GM19238 (cell line): ENCODE results near the gene PGAP3.

Experiments used
- DNase-seq: peaks from one replicate; pipeline ENCODE4 v3.0.0; 2011; ENCODE audit warnings: low spot score; ENCODE audit not compliant: insufficient read length

Gene PGAP3

GRCh38 chr17:39672522-39673334, 15.1 kb downstream of the PGAP3 start:
- DNase-seq = no peak

DNA sequence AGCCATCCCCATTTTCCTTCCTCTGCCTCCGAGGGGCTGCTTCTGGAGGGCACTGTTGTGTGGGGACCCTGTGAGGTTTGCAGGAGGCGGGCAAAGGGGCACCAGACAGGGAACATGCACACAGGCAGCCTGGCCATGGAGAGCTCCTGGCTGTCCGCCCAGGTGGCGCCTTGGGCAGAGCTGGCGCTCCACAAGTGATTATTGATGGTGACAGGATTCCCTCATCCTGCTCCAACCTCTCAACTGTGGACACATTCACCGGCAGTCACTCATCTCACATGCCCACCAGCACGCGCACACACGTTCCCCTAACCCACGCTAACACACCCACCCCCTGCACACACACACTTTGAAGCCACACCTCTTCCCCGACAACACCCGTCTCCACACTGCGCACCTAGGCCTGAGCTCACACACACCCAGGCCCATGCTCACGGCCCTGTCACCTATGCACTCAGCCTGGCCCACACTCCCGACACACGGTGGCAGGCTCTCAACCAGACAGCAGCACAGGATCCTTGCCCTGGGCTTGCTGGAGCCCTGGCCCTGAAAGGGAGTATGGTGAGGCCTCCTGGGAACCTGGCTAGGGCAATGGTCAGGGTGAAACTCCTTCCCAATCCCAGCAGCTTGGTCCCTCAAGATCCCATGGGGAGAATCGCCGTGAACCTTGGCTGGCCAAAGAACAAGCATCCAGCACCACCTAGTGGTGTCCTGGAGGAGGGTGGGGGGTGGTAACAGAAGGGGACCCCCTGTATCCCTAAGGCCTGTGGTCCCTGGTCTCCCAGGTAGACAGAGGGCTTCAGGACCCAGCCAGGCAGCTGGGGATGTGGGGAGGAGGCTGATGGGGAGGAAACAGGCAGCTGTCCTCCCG, 16.0 kb downstream of the PGAP3 start:
- no peak for DNase-seq

DNA sequence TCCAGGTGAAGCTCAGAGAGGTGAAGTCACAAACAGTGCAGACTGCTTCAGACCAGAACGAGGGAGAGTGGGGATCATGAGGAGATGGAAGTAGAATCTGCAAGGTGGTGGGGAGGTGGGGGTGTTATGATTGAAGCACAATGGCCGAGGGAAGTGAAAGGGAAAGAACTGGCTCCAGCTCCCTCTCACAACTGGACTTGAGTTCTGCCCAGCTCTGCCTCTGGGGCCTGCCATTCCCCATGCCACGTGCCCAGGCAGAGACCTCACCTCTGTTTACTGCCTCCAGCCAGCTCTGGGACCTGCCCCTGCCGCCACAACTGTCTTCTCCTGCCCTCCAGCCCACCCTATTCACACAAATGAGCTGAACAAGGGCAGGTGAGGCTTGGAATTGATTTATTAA, 17.1 kb downstream of the PGAP3 start:
- DNase-seq = no peak

DNA sequence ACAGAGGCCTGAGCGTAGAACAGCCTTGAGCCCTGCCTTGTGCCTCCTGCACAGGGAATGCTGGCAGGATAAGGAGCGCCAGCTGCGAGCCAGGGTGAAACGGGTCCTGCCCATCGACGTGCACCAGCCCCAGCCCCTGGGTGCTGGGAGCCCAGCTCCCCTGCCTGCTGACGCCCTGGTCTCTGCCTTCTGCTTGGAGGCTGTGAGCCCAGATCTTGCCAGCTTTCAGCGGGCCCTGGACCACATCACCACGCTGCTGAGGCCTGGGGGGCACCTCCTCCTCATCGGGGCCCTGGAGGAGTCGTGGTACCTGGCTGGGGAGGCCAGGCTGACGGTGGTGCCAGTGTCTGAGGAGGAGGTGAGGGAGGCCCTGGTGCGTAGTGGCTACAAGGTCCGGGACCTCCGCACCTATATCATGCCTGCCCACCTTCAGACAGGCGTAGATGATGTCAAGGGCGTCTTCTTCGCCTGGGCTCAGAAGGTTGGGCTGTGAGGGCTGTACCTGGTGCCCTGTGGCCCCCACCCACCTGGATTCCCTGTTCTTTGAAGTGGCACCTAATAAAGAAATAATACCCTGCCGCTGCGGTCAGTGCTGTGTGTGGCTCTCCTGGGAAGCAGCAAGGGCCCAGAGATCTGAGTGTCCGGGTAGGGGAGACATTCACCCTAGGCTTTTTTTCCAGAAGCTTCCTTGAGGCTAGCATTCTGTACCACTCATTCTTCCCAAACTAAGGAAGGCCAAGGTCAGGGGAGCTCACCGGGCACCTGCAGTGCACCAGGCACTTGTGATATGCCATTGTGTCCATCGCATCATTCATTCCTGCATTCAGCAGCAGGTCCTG, 17.7 kb downstream of the PGAP3 start:
- no peak for DNase-seq

DNA sequence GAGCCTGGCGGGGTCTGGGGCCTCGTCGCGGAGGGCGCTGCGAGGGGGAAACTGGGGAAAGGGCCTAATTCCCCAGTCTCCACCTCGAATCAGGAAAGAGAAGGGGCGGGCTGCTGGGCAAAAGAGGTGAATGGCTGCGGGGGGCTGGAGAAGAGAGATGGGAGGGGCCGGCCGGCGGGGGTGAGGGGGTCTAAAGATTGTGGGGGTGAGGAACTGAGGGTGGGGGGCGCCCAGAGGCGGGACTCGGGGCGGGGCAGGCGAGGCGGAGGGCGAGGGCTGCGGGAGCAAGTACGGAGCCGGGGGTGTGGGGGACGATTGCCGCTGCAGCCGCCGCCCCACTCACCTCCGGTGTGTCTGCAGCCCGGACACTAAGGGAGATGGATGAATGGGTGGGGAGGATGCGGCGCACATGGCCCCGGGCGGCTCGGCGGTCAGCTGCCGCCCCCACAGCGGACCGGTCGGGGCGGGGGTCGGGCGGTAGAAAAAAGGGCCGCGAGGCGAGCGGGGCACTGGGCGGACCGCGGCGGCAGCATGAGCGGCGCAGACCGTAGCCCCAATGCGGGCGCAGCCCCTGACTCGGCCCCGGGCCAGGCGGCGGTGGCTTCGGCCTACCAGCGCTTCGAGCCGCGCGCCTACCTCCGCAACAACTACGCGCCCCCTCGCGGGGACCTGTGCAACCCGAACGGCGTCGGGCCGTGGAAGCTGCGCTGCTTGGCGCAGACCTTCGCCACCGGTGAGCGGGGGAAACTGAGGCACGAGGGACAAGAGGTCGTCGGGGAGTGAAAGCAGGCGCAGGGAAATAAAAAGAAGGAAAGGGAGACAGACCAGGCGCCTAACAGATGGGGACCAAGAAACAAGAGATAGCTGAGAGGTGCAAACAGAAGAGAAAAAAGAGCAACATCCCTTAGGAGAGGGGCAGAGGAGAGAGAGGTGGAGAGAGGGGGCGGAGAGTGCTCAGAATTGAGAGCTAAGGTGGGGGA, 19.6 kb downstream of the PGAP3 start, which contains the start of gene PNMT:
Gene PNMT, plus strand, starts transcription at position 509 of the 980 bp plus-strand sequence. Its CDS starts 23 bp downstream, at position 532.
- peak; percentile 75 for DNase-seq

- DNase-seq = no peak
These were observed 20.5 kb downstream of the PGAP3 start for GRCh38 chr17:39667262-39667944.

GRCh38 chr17:39666601-39667261, 21.1 kb downstream of the PGAP3 start:
- DNase-seq = no peak

GRCh38 chr17:39666231-39666600, 21.6 kb downstream of the PGAP3 start:
- no peak for DNase-seq

DNA sequence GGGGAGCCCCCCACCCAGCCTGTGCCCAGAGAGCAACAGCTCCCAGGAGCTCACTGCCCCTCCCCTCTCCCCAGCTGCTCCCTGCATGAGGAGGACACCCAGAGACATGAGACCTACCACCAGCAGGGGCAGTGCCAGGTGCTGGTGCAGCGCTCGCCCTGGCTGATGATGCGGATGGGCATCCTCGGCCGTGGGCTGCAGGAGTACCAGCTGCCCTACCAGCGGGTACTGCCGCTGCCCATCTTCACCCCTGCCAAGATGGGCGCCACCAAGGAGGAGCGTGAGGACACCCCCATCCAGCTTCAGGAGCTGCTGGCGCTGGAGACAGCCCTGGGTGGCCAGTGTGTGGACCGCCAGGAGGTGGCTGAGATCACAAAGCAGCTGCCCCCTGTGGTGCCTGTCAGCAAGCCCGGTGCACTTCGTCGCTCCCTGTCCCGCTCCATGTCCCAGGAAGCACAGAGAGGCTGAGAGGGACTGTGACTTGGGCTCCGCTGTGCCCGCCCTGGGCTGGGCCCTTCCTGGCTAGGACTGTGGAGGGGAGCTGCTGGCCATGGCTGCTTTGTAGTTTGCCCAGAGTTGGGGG, 22.1 kb downstream of the PGAP3 start:
- DNase-seq = no peak

DNA sequence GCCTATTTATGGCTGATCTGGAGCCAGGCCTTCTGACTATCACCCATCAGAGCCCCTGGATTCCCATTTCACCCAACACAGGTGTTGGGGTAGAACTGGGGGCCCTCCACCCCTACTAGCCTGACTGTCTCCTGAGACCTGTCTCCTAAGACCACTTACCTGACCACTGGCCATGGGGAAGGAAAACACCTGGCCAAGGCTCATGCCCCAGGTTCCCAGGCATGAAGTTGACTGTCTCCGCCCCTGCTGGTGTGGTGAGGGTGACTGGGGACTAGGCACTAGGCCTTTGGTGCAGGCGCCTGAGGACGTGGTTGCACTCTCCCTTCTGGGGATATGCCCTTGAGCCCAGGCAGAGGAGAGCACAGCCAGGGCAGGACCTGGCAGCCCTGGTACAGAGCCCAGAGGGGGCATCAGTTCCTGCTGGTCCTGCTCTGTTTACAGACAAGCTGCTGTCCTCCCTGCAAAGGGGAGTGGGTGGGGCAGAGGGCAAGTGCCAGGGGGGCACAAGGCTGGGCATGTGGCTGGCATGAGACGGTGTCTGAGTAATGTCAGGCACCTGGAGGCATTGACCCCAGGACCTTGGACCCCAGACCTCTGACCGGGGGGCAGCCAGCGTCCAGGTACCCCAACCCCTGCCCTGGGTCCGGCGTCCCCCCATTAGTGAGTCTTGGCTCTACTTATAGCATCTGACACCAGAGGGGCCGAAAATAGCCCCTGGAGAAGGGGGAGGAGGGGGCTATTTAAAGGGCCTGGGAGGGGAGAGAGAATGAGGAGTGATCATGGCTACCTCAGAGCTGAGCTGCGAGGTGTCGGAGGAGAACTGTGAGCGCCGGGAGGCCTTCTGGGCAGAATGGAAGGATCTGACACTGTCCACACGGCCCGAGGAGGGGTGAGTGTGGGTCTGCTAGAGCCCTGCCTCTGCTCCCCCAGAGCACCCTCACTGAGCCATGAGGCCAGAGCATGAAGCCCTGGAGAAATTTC, 23.0 kb downstream of the PGAP3 start, which contains the start of gene TCAP:
Gene TCAP, plus strand, starts transcription at position 769 of the 981 bp plus-strand sequence. Its CDS starts 11 bp downstream, at position 780.
- DNase-seq = no peak

DNA sequence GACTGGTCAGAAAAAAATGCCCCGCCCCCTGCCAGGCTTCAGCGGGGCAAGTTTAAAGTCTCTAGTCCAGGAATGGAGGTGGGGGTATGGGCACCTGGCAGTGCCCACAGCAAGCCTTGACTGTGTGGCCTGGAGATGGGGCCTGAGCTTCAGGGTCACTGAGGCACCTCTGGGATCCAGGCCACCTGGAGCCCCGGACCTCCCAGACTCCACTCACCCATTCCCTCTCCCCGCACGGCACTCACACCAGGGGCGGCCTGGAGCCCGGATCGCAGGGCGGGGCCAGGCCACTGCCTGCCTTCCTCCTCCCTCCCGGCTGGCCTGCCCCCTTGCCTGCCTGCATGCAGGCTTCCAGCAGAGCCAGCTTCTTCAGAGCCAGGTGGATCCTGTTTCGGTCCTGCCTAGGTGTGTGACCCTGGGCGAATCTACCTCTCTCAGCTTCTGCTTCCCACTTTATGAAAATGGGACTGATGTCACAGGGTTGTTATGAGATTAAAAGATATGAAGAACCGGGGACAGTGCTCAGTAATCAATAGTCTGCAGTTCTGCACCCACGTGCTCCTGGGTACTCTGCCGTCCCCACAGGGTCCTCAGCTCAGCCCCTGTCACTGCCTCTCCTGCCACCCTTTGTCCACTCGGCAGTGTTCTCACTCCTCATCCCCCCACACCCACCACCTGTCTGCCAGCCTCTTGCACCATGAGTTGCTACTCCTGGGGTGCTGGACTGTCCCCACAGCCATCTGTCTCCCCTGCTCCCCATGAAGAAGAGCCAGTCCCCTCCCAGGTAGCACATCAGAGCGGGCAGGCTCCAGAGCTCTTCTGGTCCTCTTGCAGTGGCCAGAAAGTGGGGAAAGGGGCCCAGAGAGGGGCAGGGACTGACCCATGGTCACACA, 23.9 kb downstream of the PGAP3 start:
- no peak for DNase-seq

DNA sequence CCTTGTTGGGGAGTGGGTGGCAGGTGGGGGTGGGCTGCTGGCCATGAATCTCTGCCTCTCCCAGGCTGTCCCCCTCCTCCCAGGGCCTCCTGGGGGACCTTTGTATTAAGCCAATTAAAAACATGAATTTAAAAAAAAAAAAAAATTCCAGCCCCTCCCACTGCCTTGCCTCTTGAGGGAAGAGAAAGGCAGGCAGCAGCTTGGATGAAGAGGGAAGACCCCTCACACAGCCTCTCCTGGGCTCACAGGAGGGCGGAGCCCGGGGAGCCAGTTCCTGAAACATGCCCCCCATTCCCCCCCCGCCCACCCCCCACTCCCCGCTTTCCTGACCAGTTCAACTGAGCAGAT, 24.5 kb downstream of the PGAP3 start:
- no peak for DNase-seq

DNA sequence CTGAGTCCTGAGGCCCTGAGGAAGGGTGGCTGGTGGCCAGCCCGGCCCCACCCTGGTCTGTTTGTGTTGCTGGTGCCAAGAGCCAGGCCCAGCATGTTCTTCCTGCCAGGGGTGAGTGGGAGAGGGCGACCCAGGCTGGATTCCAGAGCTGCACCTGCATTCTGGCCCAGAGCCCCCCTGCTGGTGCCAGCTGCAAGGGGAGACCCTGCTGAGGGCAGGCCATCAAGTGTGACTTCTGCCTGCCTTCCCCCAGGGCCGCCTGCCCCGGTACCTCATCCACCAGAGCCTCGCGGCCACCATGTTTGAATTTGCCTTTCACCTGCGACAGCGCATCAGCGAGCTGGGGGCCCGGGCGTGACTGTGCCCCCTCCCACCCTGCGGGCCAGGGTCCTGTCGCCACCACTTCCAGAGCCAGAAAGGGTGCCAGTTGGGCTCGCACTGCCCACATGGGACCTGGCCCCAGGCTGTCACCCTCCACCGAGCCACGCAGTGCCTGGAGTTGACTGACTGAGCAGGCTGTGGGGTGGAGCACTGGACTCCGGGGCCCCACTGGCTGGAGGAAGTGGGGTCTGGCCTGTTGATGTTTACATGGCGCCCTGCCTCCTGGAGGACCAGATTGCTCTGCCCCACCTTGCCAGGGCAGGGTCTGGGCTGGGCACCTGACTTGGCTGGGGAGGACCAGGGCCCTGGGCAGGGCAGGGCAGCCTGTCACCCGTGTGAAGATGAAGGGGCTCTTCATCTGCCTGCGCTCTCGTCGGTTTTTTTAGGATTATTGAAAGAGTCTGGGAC, 25.1 kb downstream of the PGAP3 start:
- no peak for DNase-seq

DNA sequence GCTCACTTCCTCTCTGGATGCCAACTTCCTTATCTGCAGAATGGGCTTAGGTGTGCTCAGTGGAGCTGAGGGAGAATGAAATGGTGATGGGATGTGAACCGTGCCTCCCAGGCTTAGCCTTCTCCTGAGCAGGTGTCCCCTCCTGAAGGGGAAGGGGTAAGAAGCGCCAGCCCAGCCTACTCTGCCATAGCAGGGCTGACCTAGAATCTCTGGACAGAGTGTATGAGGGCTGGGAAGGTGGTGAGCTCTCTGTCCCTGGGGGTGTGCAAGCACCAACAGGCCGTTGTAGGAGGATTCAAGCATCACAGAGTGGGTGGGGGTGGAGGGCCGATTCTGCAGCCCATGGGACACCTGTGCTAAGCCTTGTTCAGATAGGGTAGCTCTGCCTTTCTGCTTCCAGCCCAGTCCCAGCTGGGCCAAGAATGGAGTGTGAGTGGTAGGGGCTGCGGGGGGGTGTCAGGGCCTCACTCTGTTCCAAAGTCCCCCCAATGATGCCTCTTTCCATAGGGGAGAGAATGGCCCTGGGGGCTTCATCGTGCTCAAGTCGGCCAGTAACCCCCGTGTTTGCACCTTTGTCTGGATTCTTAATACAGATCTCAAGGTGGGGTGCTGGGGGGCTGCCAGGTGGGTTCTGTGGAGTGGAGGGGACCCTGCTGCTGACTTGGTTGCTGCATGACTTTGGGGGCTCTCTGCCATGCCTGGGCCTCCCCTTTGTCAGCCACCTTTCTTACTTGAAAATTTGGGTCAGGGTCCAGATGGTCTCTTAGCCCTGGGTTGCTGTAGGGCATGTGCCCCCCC, 25.9 kb downstream of the PGAP3 start:
- no peak for DNase-seq
